HepG2 (cell line): Measurements from ENCODE around the gene C11orf54. TPM values are rescaled to one million over a fixed set of nuclear protein-coding genes. Genes with fewer than 3 reads are reported as not detected.

Experiments used
- ATAC-seq: fragments of 200-7000 bp; cut with Tn5 transposase; 3 replicates; pipeline ENCODE4 v1.9.1; 2020; ENCODE audit warnings: mild to moderate bottlenecking, moderate library complexity
- BruUV-seq: library from RNA; stranded (reverse); fragments of 400-500 nt; replicated peaks from 2 replicates; lab custom pipeline; 2021; lab: Mats Ljungman, UMichigan
- CTCF ChIA-PET: fragments of 300-600 bp; formaldehyde crosslinking; extraction: SDS; loops from one replicate; lab custom pipeline; 2021; ENCODE audit warnings: low total read pairs, inconsistent platforms, low intra/inter-chr PET ratio; lab: Yijun Ruan, JAX
- POLR2A ChIA-PET: fragments of 350-600 bp; sonication (Branson Sonifier 250); formaldehyde crosslinking; loops from one replicate; lab custom pipeline; 2020; ENCODE audit warnings: antibody characterized with exemption, inconsistent platforms; lab: Yijun Ruan, JAX
- DNase-seq: peaks from one replicate; pipeline ENCODE4 v3.0.0-alpha.2; 2015; ENCODE audit warnings: low spot score
- FAIRE-seq: peaks from 3 replicates; lab custom pipeline; 2011; peaks lifted over from hg19 to GRCh38; lab: Jason Lieb, UNC
- H2AFZ ChIP-seq: one replicate; pipeline ENCODE4 v1.6.1; 2011; ENCODE audit warnings: low read length, inconsistent platforms
- H3K27ac ChIP-seq: fragments of 300-600 bp; 3 replicates; pipeline ENCODE4 v1.8.0; 2011; ENCODE audit warnings: mixed run types, mild to moderate bottlenecking, mixed read lengths, low read length, inconsistent platforms; ENCODE audit not compliant: insufficient read depth; ENCODE audit errors: extremely low read length
- H3K27me3 ChIP-seq, 2 experiments: fragments of 200-600 bp in 1 of 2; 2 replicates in 1 of 2; 3 replicates in 1 of 2; pipeline versions ENCODE4 v1.6.0 to v1.8.0; 2011; ENCODE audit warnings: low read length in 2 of 2, mild to moderate bottlenecking in 2 of 2, moderate library complexity in 2 of 2, inconsistent platforms in 1 of 2; ENCODE audit not compliant: insufficient read depth in 2 of 2, control insufficient read depth in 1 of 2
- H3K36me3 ChIP-seq, 2 experiments: fragments of 200-600 bp in 1 of 2; replicated peaks in 1 of 2; 2 replicates in 1 of 2; 3 replicates in 1 of 2; pipeline versions ENCODE4 v1.5.1 to v1.8.0; 2011; ENCODE audit warnings: low read length in 2 of 2, inconsistent platforms in 1 of 2; ENCODE audit not compliant: insufficient read depth in 2 of 2, control insufficient read depth in 1 of 2
- H3K4me1 ChIP-seq: 2 replicates; pipeline ENCODE4 v1.5.1; 2012; ENCODE audit warnings: low read length, inconsistent platforms; ENCODE audit not compliant: insufficient read depth
- H3K4me2 ChIP-seq: 2 replicates; pipeline ENCODE4 v1.6.0; 2011; ENCODE audit warnings: low read depth, low read length, inconsistent platforms
- H3K4me3 ChIP-seq, 3 experiments: fragments of 200-600 bp in 1 of 3; sonication (generic), shearing (Covaris generic) in 1 of 3; replicated peaks in 1 of 3; 2 replicates each; pipeline ENCODE4 v1.5.1; 2011 to 2016; ENCODE audit warnings: low read length in 3 of 3, inconsistent platforms in 2 of 3, low read depth in 2 of 3, mild to moderate bottlenecking in 2 of 3, control low read depth in 1 of 3, mixed read lengths in 1 of 3; ENCODE audit not compliant: insufficient read depth in 1 of 3
- H3K79me2 ChIP-seq: one replicate; pipeline ENCODE4 v1.6.1; 2011; ENCODE audit warnings: low read length, inconsistent platforms; ENCODE audit not compliant: insufficient read depth
- H3K9ac ChIP-seq: 2 replicates; pipeline ENCODE4 v1.6.0; 2011; ENCODE audit warnings: mild to moderate bottlenecking, low read depth, low read length, inconsistent platforms; ENCODE audit not compliant: insufficient read depth
- H3K9me3 ChIP-seq: 2 replicates; pipeline ENCODE4 v1.5.1; 2012; ENCODE audit warnings: mild to moderate bottlenecking, low read length
- H4K20me1 ChIP-seq: 2 replicates; pipeline ENCODE4 v1.6.0; 2011; ENCODE audit warnings: inconsistent platforms, mild to moderate bottlenecking, low read length, moderate library complexity; ENCODE audit not compliant: insufficient read depth
- WGBS: methylation state at CpG from one replicate; pipeline ENCODE4 v1.1.6; 2017; ENCODE audit warnings: low lambda C conversion rate; 5-methylcytosine and 5-hydroxymethylcytosine counted together
- in situ Hi-C: cut with HindIII; loops from 2 replicates; pipeline ENCODE4 v1.10.0; 2017; ENCODE audit warnings: low pct_unique_long_range_greater_than_20kb; ENCODE audit not compliant: extremely low pct_ligation_motif_present
- intact Hi-C: fragments of 100-400 bp; cut with micrococcal nuclease; formaldehyde crosslinking; loops from one replicate; pipeline ENCODE4 v1.10.0; 2022; ENCODE audit not compliant: unreplicated experiment
- polyA plus RNA-seq, 8 experiments: library from polyadenylated mRNA; depleted of rRNA in 3 of 8; stranded (reverse) in 7 of 8; unstranded in 1 of 8; fragments of >200 nt; fragmentation: Illumina TruSeq in 4 of 8; extraction: Trizol in 4 of 8; gene quantifications; 2 replicates each; pipeline versions ENCODE4 v1.2.1 to v1.2.3, GENCODE V29; 2011 to 2016; ENCODE audit warnings: low read depth in 4 of 8, missing spikeins in 1 of 8, mixed read lengths in 1 of 8; ENCODE audit not compliant: insufficient read depth in 1 of 8
- total RNA-seq, 5 experiments: library from RNA; depleted of rRNA; stranded (reverse); fragments of >200 nt; fragmentation: Illumina TruSeq; extraction: Trizol; gene quantifications; 2 replicates each; pipeline ENCODE4 v1.2.3, GENCODE V29; 2016; ENCODE audit warnings: low read depth in 1 of 5
- TF ChIP-seq, protein P1 (sequence below): sonication (generic); formaldehyde crosslinking; IDR thresholded peaks from 2 replicates; pipeline ENCODE4 v1.5.0; 2020; ENCODE audit warnings: mild to moderate bottlenecking, missing genetic modification reagents, moderate library complexity
- TF ChIP-seq, protein P2 (sequence below): sonication (generic); formaldehyde crosslinking; IDR thresholded peaks from 2 replicates; pipeline ENCODE4 v1.5.0; 2020; ENCODE audit warnings: mild to moderate bottlenecking, missing genetic modification reagents
- TF ChIP-seq, protein P3 (sequence below): sonication (generic); formaldehyde crosslinking; IDR thresholded peaks from 2 replicates; pipeline ENCODE4 v1.9.0; 2021; ENCODE audit warnings: missing genetic modification reagents, borderline replicate concordance

The C11orf54 gene
- total and polyA plus RNA-seq, 2 of the 13 experiments (the other 11 are each of a cell fraction or from before 2014, with no cell fraction given): 42.7 to 50.1 TPM

DNA sequence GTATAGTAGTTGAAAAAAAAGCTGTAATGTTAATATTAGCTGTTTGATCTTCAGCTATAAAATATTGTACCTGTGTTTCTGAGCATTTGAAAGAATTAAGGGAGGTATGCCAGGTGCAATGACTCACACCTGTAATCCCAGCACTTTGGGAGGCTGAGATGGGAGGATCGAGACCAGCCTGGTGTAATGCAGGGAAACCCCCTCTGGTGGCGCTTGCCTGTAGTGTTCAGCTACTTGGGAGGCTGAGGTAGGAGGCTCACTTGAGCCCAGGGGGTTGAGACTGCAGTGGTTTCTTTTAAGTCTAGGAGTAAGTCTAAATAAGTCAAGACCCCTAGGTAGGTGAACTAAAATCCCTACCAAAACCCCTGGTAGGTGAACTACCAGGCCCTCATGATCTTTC lies 37.2 kb upstream of the C11orf54 start:
- no TSS peak for BruUV-seq
- DNase-seq (peak; percentile 4), FAIRE-seq (no peak), ATAC-seq (no peak)
- in situ Hi-C loops: no loop called here
- no peak overlapping the region for H3K4me2 ChIP-seq
- 81% methylated on average over 2 of the region's 2 CpGs for WGBS
- intact Hi-C loops: no loop called here
- POLR2A ChIA-PET: no interaction called here
- no peak overlapping the region for H3K4me3 ChIP-seq
- H3K79me2 ChIP-seq: no peaks in the 10 kb centered on the region
- no peaks in the 10 kb centered on the region for H4K20me1 ChIP-seq
- CTCF ChIA-PET: no interaction called here
- peaks cover 5% of the 10 kb centered on the region; the same call in 1 of the 2 replicates for H3K9me3 ChIP-seq
- H3K27me3 ChIP-seq: no peaks in the 10 kb centered on the region
- no peaks in the 10 kb centered on the region for H3K4me1 ChIP-seq
- TF ChIP-seq, protein P1, sequence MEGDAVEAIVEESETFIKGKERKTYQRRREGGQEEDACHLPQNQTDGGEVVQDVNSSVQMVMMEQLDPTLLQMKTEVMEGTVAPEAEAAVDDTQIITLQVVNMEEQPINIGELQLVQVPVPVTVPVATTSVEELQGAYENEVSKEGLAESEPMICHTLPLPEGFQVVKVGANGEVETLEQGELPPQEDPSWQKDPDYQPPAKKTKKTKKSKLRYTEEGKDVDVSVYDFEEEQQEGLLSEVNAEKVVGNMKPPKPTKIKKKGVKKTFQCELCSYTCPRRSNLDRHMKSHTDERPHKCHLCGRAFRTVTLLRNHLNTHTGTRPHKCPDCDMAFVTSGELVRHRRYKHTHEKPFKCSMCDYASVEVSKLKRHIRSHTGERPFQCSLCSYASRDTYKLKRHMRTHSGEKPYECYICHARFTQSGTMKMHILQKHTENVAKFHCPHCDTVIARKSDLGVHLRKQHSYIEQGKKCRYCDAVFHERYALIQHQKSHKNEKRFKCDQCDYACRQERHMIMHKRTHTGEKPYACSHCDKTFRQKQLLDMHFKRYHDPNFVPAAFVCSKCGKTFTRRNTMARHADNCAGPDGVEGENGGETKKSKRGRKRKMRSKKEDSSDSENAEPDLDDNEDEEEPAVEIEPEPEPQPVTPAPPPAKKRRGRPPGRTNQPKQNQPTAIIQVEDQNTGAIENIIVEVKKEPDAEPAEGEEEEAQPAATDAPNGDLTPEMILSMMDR (CRISPR knock-in tag): peak; percentile 3; the same call in 1 of the 2 replicates
- TF ChIP-seq, protein P2, sequence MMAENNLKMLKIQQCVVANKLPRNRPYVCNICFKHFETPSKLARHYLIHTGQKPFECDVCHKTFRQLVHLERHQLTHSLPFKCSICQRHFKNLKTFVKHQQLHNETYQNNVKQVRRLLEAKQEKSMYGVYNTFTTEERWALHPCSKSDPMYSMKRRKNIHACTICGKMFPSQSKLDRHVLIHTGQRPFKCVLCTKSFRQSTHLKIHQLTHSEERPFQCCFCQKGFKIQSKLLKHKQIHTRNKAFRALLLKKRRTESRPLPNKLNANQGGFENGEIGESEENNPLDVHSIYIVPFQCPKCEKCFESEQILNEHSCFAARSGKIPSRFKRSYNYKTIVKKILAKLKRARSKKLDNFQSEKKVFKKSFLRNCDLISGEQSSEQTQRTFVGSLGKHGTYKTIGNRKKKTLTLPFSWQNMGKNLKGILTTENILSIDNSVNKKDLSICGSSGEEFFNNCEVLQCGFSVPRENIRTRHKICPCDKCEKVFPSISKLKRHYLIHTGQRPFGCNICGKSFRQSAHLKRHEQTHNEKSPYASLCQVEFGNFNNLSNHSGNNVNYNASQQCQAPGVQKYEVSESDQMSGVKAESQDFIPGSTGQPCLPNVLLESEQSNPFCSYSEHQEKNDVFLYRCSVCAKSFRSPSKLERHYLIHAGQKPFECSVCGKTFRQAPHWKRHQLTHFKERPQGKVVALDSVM: peak; percentile 85
- TF ChIP-seq, protein P3, sequence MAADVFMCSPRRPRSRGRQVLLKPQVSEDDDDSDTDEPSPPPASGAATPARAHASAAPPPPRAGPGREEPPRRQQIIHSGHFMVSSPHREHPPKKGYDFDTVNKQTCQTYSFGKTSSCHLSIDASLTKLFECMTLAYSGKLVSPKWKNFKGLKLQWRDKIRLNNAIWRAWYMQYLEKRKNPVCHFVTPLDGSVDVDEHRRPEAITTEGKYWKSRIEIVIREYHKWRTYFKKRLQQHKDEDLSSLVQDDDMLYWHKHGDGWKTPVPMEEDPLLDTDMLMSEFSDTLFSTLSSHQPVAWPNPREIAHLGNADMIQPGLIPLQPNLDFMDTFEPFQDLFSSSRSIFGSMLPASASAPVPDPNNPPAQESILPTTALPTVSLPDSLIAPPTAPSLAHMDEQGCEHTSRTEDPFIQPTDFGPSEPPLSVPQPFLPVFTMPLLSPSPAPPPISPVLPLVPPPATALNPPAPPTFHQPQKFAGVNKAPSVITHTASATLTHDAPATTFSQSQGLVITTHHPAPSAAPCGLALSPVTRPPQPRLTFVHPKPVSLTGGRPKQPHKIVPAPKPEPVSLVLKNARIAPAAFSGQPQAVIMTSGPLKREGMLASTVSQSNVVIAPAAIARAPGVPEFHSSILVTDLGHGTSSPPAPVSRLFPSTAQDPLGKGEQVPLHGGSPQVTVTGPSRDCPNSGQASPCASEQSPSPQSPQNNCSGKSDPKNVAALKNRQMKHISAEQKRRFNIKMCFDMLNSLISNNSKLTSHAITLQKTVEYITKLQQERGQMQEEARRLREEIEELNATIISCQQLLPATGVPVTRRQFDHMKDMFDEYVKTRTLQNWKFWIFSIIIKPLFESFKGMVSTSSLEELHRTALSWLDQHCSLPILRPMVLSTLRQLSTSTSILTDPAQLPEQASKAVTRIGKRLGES: no peak
- H3K9ac ChIP-seq: no peak overlapping the region
- H2AFZ ChIP-seq: no peak overlapping the region
- peaks cover 8 to 42% of the 10 kb centered on the region in 2 experiments for H3K36me3 ChIP-seq
- no peak overlapping the region for H3K27ac ChIP-seq
